NCI-H510A treated with DMSO at 0.1 percent for 48 hours (cell line): ENCODE measurements around the gene IL4I1.

ENCODE experiments used
- DNase-seq: peaks from one replicate; lab custom pipeline; 2025; lab: John Stamatoyannopoulos, UW

IL4I1 gene

DNA sequence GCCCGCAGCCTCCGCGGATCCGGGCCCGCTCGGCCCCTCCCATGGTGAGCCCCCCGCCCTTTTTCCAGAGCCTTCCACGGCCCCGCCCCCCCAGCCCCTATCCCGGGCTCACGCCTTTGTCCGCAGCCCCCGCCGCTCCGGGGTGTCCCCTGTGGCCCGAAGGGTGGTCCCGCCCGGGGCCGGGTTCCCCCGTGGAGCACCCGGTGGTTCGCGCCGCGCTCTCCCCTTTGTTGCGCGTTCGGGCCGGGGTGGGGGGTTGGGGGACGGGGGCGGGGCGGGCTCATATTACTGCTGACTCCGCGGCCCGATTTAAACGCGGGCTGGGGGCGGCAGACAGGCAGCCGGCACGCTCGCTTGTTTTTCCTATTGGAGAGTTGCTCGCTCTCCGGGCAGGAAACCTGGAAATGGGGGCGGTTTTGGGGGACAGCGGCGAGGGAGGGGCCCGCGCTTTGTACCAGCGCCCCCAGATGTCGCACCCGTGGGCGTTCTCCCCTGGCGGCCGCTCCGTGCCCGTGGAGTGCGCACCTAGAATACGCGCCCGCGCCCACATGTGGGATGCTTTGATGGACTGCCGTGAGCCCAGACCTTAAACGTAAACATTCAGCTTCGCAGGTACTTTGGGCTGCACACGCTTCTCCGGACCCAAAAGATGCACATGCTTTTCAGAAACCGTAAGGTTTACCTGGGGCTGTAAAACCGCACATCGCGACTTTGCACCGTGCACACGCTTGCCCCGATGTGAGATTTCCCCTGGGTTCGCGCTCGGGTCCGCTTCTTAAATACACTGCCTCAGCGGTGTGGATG, 45.0 kb downstream of the IL4I1 start:
- DNase-seq = peak; percentile 64

DNA sequence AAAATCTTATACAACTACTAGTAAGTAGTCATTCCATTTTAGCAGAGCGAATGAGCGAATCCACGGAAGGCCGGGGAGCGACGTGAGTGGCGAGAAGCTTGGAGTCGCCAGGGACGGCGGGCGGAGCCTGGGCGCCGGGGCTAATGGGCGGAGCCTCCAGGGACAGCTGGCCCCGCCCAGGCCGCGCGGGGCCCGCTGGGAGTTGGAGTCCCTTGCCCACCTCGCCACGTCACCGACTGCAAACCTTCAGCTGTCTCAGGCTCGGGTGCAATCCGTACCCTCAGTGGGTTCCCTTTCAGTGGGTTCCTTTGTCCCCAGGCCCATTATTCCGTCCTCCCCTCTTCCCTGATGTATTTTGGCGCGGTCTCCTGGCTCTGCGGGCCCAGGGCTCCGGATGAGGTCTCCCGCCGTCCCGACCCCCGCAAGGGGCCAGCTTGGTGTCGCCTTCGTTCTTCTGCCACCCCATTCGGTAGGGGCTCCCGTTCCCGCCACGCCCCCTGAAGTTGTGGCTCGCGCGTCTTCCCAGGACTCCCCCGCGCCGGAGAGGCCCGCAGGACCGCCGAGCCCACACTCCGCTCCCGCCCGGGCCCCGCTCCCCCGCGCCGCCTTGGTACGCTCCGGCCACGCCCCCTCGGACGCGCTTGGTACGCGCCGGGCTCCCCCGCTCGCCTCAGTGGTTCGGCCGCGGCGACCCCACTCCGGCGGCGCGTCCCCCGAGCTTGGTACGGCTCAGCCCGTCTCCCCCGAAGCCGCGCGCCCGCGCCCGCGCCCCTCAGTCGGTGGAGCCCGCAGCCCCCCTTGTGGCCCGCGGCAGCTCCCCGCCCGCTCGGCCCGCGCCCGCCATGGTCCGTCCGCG, 46.0 kb downstream of the IL4I1 start, which contains the start of gene PTOV1:
Gene PTOV1, plus strand, starts transcription at position 673 of the 856 bp plus-strand sequence.
- DNase-seq = peak; percentile 76

DNA sequence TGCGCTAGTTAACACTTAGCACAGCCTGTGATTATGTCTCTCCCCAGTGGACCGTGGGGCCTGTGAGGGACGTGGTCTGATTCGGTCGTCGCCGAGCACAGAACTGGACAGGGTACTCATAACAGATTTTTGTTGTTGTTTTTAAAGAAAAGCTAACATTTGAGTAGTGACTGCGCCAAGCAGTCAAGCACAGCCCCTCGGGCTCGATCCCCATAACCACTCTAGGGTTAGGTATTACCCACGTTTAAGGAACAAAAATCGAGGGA, 46.5 kb downstream of the IL4I1 start:
- no peak for DNase-seq

DNA sequence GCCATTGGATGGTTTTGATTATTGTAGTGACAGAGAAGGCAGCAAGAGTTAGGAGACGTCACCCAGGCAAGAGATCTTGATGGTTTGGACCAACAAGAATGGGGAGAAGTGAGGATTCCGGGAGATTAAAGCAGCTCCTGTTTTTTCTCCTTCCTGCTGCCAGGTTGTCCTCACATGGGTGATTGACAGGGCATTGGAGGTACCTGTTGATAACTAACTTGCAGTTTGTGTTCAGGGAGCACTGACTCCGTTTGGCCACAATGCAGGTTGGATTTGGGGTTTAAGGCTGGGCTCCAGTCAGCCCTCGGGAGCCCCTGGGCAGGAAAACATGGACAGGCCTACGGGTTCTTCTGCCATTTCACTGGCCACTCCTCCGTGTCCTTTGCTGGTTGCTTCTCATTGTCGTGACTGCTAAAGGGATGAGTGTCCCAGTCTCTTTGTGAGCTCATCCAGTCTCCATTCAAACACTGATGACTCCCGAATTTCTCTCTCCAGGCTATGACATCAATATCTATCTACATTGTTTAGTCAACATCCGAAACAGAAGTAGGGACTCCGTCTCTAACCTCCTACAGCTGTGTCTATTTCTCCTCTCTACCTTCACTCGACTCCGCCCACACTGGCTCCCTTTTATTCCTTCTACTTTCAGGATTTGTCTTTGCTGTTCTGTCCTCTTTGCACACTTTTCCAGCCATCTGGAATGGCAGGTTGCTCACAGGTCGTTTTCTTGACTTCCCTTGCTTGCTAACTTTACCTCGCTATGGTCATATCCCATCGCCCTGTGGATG, 47.1 kb downstream of the IL4I1 start:
- DNase-seq = no peak

DNA sequence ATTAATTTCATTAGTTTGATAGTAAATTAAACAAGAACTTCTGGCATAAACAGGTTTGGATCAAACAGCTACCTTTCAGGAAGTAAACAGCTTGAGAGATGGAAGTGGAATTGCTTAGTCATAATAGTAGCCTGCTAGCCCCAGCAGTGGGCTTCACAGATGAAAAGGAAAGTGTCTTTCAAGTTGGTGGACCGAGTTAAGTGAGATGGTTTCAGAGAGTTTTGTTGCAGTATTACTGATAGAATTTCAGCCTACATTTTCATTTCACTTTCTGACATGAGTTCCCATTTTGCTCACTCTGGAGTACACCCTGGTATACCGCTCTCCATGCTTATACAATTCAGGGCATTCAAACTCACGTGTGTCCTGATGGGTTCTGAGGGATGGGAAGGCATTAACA, 47.7 kb downstream of the IL4I1 start:
- no peak for DNase-seq

DNA sequence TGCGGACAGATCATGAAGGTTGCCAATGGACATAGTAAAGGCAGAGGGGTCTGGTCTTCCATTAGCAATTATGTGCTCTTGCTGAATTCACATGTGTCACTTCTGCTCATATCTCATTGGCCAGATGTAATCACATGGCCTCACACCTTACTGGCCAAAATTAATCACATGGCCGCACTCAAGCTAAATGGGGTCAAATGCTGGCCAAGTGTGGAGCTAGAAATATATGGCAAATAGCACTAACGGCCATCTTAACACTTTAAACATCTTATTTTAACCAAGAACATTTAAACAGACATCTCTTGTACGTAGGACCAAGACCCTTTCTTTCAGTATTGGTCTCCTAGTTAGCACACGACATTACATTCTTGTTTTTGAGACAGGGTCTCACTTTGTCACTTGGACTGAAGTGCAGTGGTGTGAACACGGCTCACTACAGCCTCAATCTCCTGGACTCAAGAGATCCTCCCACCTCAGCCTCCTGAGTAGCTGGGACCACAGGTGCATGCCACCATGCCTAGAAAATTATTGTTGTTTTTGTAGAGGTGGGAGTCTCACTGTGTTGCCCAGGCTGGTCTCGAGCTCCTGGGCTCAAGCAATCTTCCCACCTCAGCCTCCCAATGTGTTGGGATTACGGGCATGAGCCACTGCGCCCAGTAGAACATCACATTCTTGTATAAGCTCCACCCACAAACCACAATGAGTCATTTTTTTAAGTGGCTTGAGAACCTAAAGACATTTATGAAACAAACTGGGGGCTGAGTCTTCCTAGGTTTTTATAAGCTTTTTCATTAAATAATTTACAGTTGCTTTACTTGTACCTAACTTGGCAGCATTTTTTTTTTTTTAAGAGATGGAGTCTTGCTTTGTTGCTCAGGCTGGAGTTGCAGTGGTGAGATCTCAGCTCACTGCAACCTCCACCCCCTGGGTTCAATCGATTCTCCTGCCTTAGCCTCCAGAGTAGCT, 48.7 kb downstream of the IL4I1 start:
- DNase-seq = no peak

DNA sequence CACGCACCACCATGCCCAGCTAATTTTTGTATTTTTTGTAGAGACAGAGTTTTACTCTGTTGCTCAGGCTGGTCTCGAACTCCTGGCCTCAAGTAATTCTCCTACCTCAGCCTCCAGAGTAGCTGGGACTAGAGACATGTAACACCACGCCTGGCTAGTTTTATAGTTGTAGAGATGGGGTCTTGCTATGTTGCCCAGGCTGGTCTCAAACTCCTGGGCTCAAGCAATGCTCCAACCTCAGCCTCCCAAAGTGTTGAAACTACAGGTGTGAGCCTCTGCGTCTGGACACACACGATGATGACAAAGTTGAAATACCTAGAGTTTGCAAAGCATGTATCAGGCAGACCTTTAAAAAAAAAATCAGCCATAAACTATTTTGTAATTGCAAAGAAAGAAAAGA, 50.3 kb downstream of the IL4I1 start:
- no peak for DNase-seq

DNA sequence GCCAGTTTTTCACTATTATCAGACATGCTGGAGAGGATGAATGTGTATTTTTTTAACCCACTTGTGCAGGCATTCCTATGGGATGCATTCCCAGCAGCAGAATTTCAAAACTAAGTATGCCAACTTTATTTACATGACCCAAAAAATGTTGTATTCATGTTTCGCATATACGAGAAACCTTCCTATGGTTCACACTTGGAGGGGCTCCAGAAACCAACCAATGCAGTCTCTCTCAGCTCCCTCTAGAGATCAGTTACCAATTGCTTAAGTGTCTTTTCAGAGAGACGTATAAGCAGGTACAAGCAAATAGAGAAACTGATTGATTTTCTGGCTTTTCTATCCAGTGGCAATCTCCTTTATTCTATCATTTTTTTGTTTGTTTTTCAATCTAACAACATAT, 51.3 kb downstream of the IL4I1 start:
- DNase-seq = no peak

DNA sequence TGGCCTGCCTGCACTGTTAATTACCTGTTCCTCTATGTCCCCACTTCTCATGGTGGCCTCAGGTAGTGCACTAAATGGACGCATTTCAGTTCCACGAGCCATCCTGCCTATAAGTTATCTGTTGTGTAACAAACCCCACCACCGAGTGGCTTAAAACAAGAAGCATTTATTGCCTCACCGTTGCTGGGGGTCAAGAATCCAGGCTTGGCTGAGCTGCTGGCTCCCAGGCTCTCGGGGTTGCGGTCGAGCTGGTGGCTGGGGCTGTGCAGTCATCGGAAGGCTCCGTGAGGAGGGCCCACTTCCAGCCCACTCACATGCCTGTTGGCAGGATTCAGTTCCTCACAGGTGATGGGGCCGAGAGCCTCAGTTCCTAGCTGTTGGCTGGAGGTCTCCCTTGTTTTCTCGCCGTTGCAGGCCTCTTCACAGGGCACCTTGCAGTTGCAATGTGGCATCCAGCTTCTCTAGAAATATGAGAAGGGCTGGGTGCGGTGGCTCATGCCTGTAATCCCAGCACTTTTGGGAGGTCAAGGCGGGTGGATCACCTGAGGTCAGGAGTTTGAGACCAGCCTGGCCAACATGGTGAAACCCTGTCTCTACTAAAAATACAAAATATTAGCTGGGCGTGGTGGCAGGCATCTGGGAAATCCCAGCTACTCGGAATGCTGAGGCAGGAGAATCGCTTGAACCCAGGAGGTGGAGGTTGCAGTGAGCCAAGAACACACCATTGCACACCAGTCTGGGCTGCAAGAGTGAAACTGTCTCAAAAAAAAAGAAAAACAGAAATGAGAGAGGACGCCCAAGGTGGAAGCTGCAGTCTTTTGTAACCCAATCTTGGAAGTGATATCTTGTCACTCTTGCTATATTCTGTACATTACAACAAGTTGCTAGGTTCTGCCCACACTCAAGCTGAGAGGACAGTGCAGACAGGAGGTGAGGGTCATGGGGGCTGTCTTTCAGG, 52.3 kb downstream of the IL4I1 start:
- DNase-seq = no peak

DNA sequence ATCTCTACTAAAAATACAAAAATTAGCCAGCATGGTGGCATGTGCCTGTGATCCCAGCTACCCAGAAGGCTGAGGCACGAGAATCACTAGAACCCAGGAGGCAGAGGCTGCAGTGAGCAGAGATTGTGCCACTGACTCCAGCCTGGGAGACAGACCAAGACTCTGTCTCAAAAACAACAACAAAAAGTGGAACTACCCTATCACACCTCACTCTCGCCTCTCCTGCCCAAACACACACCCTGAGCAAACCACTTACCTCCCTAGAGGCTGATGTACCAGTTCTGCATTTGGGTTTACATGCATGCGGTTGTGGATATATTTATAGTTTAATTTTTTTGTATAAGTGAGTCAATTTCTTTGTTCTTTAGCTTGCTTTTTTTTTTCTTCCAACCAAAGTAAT, 53.4 kb downstream of the IL4I1 start:
- no peak for DNase-seq

DNA sequence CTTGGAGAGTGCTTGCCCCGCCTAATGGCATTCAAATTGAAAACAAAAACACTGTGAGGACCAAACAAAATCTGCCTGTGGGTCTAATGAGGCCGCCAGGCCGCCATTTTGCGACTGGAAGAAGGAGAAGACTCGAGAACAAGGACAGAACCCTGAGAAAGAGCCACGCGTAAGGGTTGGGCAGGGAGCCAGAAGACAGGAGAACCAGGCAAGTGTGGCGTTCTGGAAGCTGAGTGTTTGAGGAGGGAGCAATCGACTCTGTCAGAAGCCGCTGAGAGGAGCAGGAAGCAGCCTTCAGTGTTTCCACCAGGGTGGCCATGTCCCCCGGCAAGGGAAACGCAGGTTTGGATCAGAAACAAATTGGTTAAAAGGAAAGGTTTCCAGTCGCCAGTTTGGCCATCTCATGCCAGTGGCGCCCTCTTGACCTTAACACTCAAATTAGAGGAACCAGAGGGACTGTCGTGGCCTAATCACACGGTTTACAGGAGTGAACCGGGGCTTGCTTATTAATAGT, 55.9 kb downstream of the IL4I1 start:
- DNase-seq = no peak

DNA sequence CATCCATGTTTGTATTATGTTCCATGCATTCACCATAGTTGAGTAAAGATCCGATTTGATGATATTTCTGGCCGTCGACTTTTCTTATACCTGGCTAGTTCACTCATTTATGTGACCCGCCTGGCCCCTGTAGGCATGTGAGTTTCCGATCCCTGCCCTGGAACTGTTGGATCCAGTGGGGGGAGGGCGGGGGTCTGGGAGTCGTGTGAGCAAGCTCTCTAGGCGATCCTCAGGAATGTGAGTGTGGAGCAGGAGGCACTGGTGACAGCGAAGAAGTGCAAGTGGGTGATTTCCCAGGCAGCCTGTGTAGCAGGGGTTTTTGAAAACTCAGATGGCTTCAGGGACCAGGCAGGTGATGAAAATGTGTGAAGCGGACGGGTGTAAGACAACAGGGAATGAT, 56.4 kb downstream of the IL4I1 start:
- DNase-seq = no peak

DNA sequence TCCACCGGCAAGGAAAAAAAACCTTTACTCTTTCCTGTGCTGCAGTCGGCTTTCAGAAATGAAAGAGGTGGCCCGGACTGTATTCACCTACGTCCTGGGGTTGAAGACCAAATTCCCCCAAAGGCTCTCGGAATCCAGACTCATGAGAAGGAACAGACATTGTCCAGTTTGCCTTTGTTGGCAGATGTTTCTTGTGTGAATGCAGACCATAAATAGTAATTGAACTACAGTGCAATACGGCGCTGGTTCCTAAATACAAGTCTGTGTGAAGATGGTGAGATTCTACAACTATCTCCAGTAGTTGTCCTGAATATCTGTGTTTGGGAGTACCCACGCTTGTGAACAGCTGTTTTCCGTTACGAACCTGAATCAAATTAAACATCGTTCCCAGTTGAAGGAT, 57.0 kb downstream of the IL4I1 start:
- DNase-seq = no peak
